Smooth muscle cell (in vitro differentiated cells): Measurements from ENCODE around the gene SAMD3. TPM values are rescaled to one million over a fixed set of nuclear protein-coding genes. Genes with fewer than 3 reads are reported as not detected.
A peak's percentile ranks its signal among the peaks of the same experiment; 100 is the strongest.
"Not testable (repeated sequence)": the region's sequence is repeated elsewhere in the genome, so short reads cannot be mapped to it uniquely, and the experiment has no call there.

Experiments
- DNase-seq: peaks from one replicate; lab custom pipeline; 2025; ENCODE audit not compliant: unreplicated experiment; lab: John Stamatoyannopoulos, UW
- H2AFZ ChIP-seq: fragments of 200-600 bp; sonication (generic); 2 replicates; pipeline ENCODE4 v1.6.0; 2016; ENCODE audit warnings: antibody characterized with exemption, low read depth, mild to moderate bottlenecking
- H3F3A ChIP-seq: fragments of 200-600 bp; sonication (generic); 2 replicates; pipeline ENCODE4 v1.6.0; 2017; ENCODE audit warnings: antibody characterized with exemption, low read depth
- H3K27ac ChIP-seq: fragments of 200-600 bp; sonication (generic); 2 replicates; pipeline ENCODE4 v1.5.1; 2016; ENCODE audit warnings: low read depth, mild to moderate bottlenecking
- H3K27me3 ChIP-seq: fragments of 200-600 bp; sonication (generic); 2 replicates; pipeline ENCODE4 v1.6.1; 2016; ENCODE audit warnings: low read depth, mild to moderate bottlenecking
- H3K36me3 ChIP-seq: fragments of 200-600 bp; sonication (generic); 2 replicates; pipeline ENCODE4 v1.5.1; 2016; ENCODE audit warnings: low read depth
- H3K4me1 ChIP-seq: fragments of 200-600 bp; sonication (generic); 2 replicates; pipeline ENCODE4 v1.5.1; 2016; ENCODE audit warnings: low read depth
- H3K4me2 ChIP-seq: fragments of 200-600 bp; sonication (generic); 2 replicates; pipeline ENCODE4 v1.6.0; 2016; ENCODE audit warnings: mild to moderate bottlenecking
- H3K4me3 ChIP-seq: fragments of 200-600 bp; sonication (generic); 2 replicates; pipeline ENCODE4 v1.5.1; 2016; ENCODE audit warnings: mild to moderate bottlenecking
- H3K79me2 ChIP-seq: fragments of 200-600 bp; sonication (generic); 2 replicates; pipeline ENCODE4 v1.6.0; 2016; ENCODE audit warnings: low read depth, mild to moderate bottlenecking
- H3K9ac ChIP-seq: fragments of 200-600 bp; sonication (generic); 2 replicates; pipeline ENCODE4 v1.6.0; 2016; ENCODE audit warnings: low read depth
- H3K9me3 ChIP-seq: fragments of 200-600 bp; sonication (generic); replicated peaks from 2 replicates; pipeline ENCODE4 v1.5.1; 2016; ENCODE audit warnings: low read depth
- H4K20me1 ChIP-seq: fragments of 200-600 bp; sonication (generic); 2 replicates; pipeline ENCODE4 v1.6.0; 2016; ENCODE audit warnings: low read depth
- CTCF ChIP-seq: fragments of 200-600 bp; sonication (generic); IDR thresholded peaks from 2 replicates; pipeline ENCODE4 v1.5.1; 2017; ENCODE audit warnings: borderline replicate concordance, mild to moderate bottlenecking, antibody characterized with exemption; ENCODE audit not compliant: insufficient read depth, poor library complexity, severe bottlenecking
- WGBS: methylation state at CpG from one replicate; pipeline ENCODE4 v1.1.7; 2016; ENCODE audit warnings: low lambda C conversion rate; 5-methylcytosine and 5-hydroxymethylcytosine counted together
- polyA plus RNA-seq: library from polyadenylated mRNA; unstranded; fragments of >200 nt; fragmentation: Nextera tagmentation; extraction: Ambion mirVana; gene quantifications from 2 replicates; pipeline ENCODE4 v1.2.1, GENCODE V29; 2016
- total RNA-seq: library from RNA; depleted of rRNA; stranded (reverse); fragments of >200 nt; gene quantifications from 2 replicates; pipeline ENCODE4 v1.2.3, GENCODE V29; 2014

The SAMD3 gene
- total and polyA plus RNA-seq, 2 experiments from 2014 or later = 2.1 to 3.5 TPM

GRCh38 chr6:130260050-130260462 lies 37.3 kb upstream of the SAMD3 start:
- whole genome bisulfite sequencing = 77% methylated on average over 4 of the region's 4 CpGs
- not testable (repeated sequence) for H4K20me1 ChIP-seq, H3K9ac ChIP-seq, H3K27me3 ChIP-seq, H3K79me2 ChIP-seq, H3K27ac ChIP-seq, H3K4me1 ChIP-seq, H3F3A ChIP-seq, H3K4me3 ChIP-seq, H3K9me3 ChIP-seq, H3K4me2 ChIP-seq, DNase-seq, H2AFZ ChIP-seq, H3K36me3 ChIP-seq

DNA sequence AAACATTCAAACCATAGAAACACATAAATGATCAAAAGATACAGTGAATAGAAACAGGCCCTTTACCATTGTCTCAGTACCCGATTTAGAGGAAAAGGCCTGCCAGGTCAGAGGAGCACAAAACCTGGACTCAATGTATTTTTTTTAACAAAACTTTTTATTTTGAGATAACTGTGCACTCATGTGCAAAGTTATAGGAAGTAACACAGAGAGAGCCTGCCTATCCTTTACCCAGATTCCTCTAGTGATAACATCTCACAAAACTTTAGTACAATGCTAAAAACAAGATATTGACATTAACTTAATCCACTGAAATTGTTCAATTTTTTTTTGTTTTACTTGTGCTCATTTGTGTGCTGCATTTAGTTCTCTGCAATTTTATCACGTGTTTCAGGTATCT lies 36.8 kb upstream of the SAMD3 start:
- Histone ChIP-seq H3K36me3 (no peaks in the 10 kb centered on the region), H4K20me1 (no peaks in the 10 kb centered on the region), H3K4me2 (no peak overlapping the region), H3K9me3 (no peaks in the 10 kb centered on the region), H3K4me1 (no peaks in the 10 kb centered on the region), H3K79me2 (no peaks in the 10 kb centered on the region), H2AFZ (no peak overlapping the region), H3K9ac (no peak overlapping the region), H3K27ac (no peak overlapping the region), H3K4me3 (no peak overlapping the region), H3F3A (no peaks in the 10 kb centered on the region), H3K27me3 (no peaks in the 10 kb centered on the region)
- 92% methylated on average over 2 of the region's 2 CpGs for WGBS
- no peak for TF ChIP-seq CTCF
- no peak for DNase-seq

- no peak for DNase-seq
- no peaks in the 10 kb centered on the region for H3K36me3 ChIP-seq
- no peak overlapping the region for H3K4me2 ChIP-seq
- H3K4me1 ChIP-seq = no peaks in the 10 kb centered on the region
- H3K27me3 ChIP-seq = no peaks in the 10 kb centered on the region
- H3K9me3 ChIP-seq = no peaks in the 10 kb centered on the region
- no peak overlapping the region for H2AFZ ChIP-seq
- no peaks in the 10 kb centered on the region for H4K20me1 ChIP-seq
- H3K79me2 ChIP-seq = no peaks in the 10 kb centered on the region
- H3K27ac ChIP-seq = no peak overlapping the region
- H3K9ac ChIP-seq = no peak overlapping the region
- no peak for TF ChIP-seq CTCF
- WGBS = 92% methylated on average over 1 of the region's 1 CpG
- no peaks in the 10 kb centered on the region for H3F3A ChIP-seq
- H3K4me3 ChIP-seq = no peak overlapping the region
Measured at GRCh38 chr6:130259140-130259539, 36.4 kb upstream of the SAMD3 start.

DNA sequence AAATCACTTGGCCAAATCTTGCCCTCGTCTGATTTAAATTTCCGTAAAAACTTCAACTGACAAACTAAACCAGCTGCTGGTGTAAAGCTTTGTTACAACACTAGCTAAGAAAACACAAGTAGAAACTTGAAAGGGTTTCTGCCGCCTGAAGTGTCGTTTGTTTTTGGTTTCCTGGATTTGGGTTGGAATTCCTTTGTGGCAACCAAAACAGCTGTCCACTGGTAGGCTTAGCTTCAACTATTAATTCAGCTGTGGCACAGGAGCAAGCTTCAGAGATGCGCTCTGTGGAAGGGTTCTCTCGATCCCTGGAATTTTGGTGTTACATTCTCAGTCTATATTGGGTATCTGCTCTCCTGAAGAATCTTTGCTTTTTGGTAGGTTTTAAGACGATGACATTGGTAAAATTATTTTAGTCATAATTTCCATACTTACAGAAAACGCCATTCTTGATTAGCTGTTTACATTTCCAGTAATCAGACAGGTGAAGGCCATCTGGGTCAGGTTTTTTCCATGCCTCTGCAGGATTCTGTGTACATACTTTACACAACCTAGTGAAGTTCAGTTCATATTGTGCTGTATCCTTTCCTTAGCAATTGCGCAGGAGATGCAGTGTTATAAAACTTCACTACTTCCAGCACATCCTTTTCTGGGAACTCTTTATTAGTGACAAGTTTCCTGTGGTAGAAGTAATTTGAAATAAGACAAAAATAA lies 29.9 kb upstream of the SAMD3 start:
- Histone ChIP-seq H3K4me3 (no peak overlapping the region), H3K79me2 (no peaks in the 10 kb centered on the region), H4K20me1 (no peaks in the 10 kb centered on the region), H3K9ac (no peak overlapping the region), H3K4me1 (peaks cover 7% of the 10 kb centered on the region), H2AFZ (no peak overlapping the region), H3K9me3 (no peaks in the 10 kb centered on the region), H3K36me3 (no peaks in the 10 kb centered on the region), H3K27ac (no peak overlapping the region), H3K4me2 (peak overlapping the region; percentile 21), H3F3A (no peaks in the 10 kb centered on the region), H3K27me3 (no peaks in the 10 kb centered on the region)
- no peak for TF ChIP-seq CTCF
- WGBS = 65% methylated on average over 9 of the region's 9 CpGs
- no peak for DNase-seq
